HG02678 (cell line): ENCODE measurements around the gene TRAPPC5.

Source experiments
- ATAC-seq: cut with Tn5 transposase; IDR thresholded peaks from one replicate; pipeline ENCODE4 v1.9.1; 2021; ENCODE audit warnings: mild to moderate bottlenecking, moderate library complexity; ENCODE audit not compliant: unreplicated experiment

The TRAPPC5 gene

DNA sequence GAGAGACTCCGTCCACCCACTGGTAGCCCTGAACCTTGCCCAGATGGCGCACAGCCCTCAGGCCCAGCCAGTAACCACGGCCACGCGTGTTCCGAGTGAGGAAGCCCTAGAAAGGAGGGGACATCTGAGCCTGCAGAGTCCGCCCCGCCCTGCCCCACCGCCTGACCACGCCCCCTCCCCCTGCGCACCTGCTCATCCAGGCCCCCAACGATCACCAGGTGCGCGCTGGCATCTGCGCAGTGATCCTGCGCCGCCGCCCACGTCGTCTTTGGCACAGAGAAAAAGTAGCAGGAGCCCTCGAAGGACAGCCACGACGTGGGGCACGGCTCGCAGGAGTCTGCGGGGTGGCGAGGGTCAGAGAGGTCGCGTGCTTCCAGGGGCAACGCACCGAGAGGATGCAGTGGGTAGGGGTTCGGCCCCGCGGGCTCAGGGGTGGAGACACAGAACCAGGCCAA is 49.2 kb downstream of the TRAPPC5 start:
- ATAC-seq, result no peak

GRCh38 chr19:7730286-7731217 is 49.9 kb downstream of the TRAPPC5 start:
- no peak for ATAC-seq

DNA sequence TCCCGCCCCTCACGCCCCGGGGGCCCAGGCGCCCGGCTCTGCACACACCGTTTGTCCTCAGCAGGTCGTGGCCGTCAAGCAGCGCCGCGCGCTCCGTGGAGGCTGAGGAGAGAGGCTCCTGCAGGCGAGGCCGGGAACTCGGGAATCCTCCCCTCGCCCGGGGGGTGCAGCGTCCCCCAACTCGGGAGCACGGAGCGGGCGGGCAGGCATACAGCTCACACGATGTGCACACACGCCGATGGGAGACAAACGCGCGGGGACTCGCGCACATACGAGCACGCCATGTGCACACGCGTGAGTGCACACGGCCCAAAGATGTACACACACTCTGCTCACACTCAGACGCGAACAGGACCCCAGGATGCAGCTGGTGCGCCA is 50.6 kb downstream of the TRAPPC5 start:
- ATAC-seq, result no peak

GRCh38 chr19:7731615-7732014 is 51.0 kb downstream of the TRAPPC5 start:
- ATAC-seq, result no peak

DNA sequence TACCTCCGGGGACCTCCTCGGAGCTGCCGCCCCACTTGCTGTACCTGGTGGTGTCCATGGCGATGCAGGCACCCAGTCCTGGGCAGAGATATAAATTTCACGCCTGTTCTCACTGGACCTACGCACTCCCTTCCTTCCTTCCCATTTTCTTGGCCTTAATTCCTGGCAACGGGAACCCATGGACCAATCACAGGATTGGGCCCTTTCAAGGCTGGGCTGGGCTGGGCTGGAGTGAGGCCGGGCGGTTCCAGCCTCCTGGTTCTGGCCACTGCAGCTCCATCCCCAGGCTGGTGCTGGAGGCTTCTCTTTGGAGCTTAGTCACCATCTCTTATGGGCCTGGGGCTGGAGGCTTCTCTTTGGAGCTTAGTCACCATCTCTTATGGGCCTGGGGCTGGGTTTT is 51.4 kb downstream of the TRAPPC5 start, which contains the start of gene CLEC4G:
Gene CLEC4G, minus strand, starts transcription at position 66 of the 400 bp plus-strand sequence. Its CDS starts 8 bp downstream, at position 58.
- ATAC-seq, result no peak

DNA sequence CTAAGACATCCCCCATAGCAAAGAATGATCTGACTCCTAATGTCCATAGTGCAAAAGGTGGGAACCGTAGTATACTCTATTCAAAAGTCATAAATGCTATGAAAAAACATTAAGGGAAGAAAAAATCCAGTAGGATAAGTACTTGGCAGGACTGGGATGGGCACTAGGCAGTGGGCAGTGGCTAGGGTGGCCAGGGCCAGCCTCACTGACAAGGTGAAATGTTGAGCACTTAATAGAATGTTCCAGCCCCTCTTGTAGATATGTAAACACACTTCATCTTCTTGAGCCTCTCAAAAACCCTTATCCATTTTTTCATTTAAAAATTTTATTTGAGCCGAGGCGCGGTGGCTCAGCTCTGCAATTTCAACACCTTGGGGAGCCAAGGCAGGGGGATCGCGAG is 52.7 kb downstream of the TRAPPC5 start:
- no peak for ATAC-seq

GRCh38 chr19:7734220-7735203 is 53.9 kb downstream of the TRAPPC5 start:
- ATAC-seq, result no peak

GRCh38 chr19:7736148-7736547 is 55.5 kb downstream of the TRAPPC5 start:
- ATAC-seq, result no peak

- no peak for ATAC-seq
Observed at GRCh38 chr19:7737215-7737614, 56.6 kb downstream of the TRAPPC5 start.
